ENCODE results near the gene SPDYE6.
A peak's percentile ranks its signal among the peaks of the same experiment; 100 is the strongest.

SPDYE6 gene

DNA sequence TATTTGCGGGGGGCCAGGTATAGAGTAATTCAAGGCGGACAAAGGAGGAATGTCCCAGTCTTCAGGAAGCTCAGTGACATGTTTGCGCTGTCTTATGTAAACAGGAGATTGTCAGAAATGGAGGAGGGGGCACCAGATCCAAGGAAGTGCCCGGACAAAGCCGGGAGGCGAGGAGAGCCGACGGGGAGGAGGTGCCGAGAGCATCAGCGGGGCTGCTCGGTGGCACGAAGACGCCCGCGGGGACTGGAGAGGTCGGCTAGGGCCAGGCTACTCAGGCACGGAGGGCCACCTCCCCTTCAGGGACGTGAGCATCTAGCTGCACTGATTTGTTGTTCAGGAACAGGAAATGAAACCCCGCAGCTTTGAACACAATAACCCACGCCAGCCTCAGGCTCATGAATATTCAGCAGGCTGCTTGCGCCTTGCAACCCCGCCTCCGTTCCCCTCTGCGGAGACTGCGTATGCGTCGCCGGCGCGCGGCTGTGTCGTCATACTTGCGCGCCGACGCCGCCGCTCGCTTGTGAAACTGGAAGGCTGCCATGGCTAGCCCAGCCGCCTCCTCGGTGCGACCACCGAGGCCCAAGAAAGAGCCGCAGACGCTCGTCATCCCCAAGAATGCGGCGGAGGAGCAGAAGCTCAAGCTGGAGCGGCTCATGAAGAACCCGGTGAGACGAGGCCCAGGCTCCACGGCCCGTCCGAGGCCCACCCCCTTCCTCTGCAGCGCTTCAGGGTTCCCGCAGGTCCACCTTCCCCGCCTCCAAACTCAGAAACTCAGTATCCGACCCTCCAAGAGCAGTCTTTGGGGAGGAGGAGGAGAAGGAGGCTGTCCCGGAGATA, 39.8 kb upstream of the SPDYE6 start, which contains the start of gene PRKRIP1:
Gene PRKRIP1 (plus strand): TSS at position 491 of the 837 bp plus-strand sequence. CDS start 49 bp downstream, at position 540.
- peaks cover 25% of the 10 kb centered on the region for H3K36me3 ChIP-seq (ENCODE audit: low read length)
- H2AFZ ChIP-seq (ENCODE audit: low read depth, low read length, severe bottlenecking): no peak within 1 kb of the TSS
- H3K4me3 ChIP-seq (ENCODE audit: insufficient read depth, low read length, poor library complexity, severe bottlenecking): peak within 1 kb of the TSS; percentile 79
- no peaks in the 10 kb centered on the region; the same call in 1 of the 2 replicates for H4K20me1 ChIP-seq (ENCODE audit: low read depth, low read length)
- peak within 1 kb of the TSS; percentile 78 for H3K27ac ChIP-seq (ENCODE audit: low read depth, low read length)
- TF ChIP-seq CTCF (IDR thresholded peaks at IDR 0.05; ENCODE audit: insufficient read depth, low read length, poor library complexity, severe bottlenecking): no peak
- no peak for TF ChIP-seq EZH2phosphoT487 (conservative IDR thresholded peaks at IDR 0.05; ENCODE audit: low read length)
- peak within 1 kb of the TSS; percentile 87 for H3K9ac ChIP-seq (ENCODE audit: low read length)
- H3F3A ChIP-seq (ENCODE audit: insufficient read depth): peaks cover 40% of the 10 kb centered on the region
- no peaks in the 10 kb centered on the region for H3K9me2 ChIP-seq (replicated peaks; ENCODE audit: insufficient read depth, low read length)
- H3K9me3 ChIP-seq (ENCODE audit: insufficient read depth, low read length): no peaks in the 10 kb centered on the region
- H3K4me2 ChIP-seq (ENCODE audit: low read depth, low read length, poor library complexity, severe bottlenecking): peak within 1 kb of the TSS; percentile 82
- no peaks in the 10 kb centered on the region for H3K27me3 ChIP-seq (ENCODE audit: low read length)
- H3K79me2 ChIP-seq (ENCODE audit: insufficient read depth, low read length): peaks cover 12% of the 10 kb centered on the region

DNA sequence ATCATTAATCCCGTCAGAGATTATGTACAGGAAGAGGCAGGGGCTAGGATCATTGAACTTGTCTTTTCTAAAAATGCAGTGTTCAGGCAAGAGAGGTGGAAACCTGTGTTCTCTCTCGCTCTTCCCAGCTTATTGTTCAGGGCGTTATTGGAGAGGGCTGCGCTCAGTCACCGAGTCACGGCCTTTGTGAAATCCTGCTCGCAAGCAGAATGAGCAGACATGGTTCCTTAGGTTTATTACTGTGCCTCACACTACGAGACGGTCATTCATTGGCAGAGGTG, 39.3 kb upstream of the SPDYE6 start:
- Histone ChIP-seq H3K9me3 (ENCODE audit: insufficient read depth, low read length) (no peaks in the 10 kb centered on the region), H3K9ac (ENCODE audit: low read length) (peak overlapping the region; percentile 87), H3K79me2 (ENCODE audit: insufficient read depth, low read length) (peaks cover 12% of the 10 kb centered on the region), H3K27me3 (ENCODE audit: low read length) (no peaks in the 10 kb centered on the region), H3K36me3 (ENCODE audit: low read length) (peaks cover 21% of the 10 kb centered on the region; the same call in 1 of the 2 replicates), H3K9me2 (replicated peaks; ENCODE audit: insufficient read depth, low read length) (no peaks in the 10 kb centered on the region), H3F3A (ENCODE audit: insufficient read depth) (peaks cover 35% of the 10 kb centered on the region), H3K4me3 (ENCODE audit: insufficient read depth, low read length, poor library complexity, severe bottlenecking) (peak overlapping the region; percentile 52), H3K4me2 (ENCODE audit: low read depth, low read length, poor library complexity, severe bottlenecking) (peak overlapping the region; percentile 82), H2AFZ (ENCODE audit: low read depth, low read length, severe bottlenecking) (no peak overlapping the region), H3K27ac (ENCODE audit: low read depth, low read length) (peak overlapping the region; percentile 78), H4K20me1 (ENCODE audit: low read depth, low read length) (no peaks in the 10 kb centered on the region; the same call in 1 of the 2 replicates)
- TF ChIP-seq EZH2phosphoT487 (conservative IDR thresholded peaks at IDR 0.05; ENCODE audit: low read length) (no peak), CTCF (IDR thresholded peaks at IDR 0.05; ENCODE audit: insufficient read depth, low read length, poor library complexity, severe bottlenecking) (no peak)

GRCh38 chr7:102393467-102393866, 37.2 kb upstream of the SPDYE6 start:
- H3K4me2 ChIP-seq (ENCODE audit: low read depth, low read length, poor library complexity, severe bottlenecking): no peak overlapping the region
- H3K9me2 ChIP-seq (replicated peaks; ENCODE audit: insufficient read depth, low read length): no peaks in the 10 kb centered on the region
- peaks cover 41% of the 10 kb centered on the region for H3F3A ChIP-seq (ENCODE audit: insufficient read depth)
- no peaks in the 10 kb centered on the region for H3K27me3 ChIP-seq (ENCODE audit: low read length)
- H3K4me3 ChIP-seq (ENCODE audit: insufficient read depth, low read length, poor library complexity, severe bottlenecking): no peak overlapping the region
- no peak overlapping the region for H2AFZ ChIP-seq (ENCODE audit: low read depth, low read length, severe bottlenecking)
- H3K27ac ChIP-seq (ENCODE audit: low read depth, low read length): no peak overlapping the region
- peaks cover 12% of the 10 kb centered on the region for H3K79me2 ChIP-seq (ENCODE audit: insufficient read depth, low read length)
- no peaks in the 10 kb centered on the region; the same call in 1 of the 2 replicates for H4K20me1 ChIP-seq (ENCODE audit: low read depth, low read length)
- TF ChIP-seq CTCF (IDR thresholded peaks at IDR 0.05; ENCODE audit: insufficient read depth, low read length, poor library complexity, severe bottlenecking) (no peak), EZH2phosphoT487 (conservative IDR thresholded peaks at IDR 0.05; ENCODE audit: low read length) (no peak)
- H3K9me3 ChIP-seq (ENCODE audit: insufficient read depth, low read length): no peaks in the 10 kb centered on the region
- no peak overlapping the region for H3K9ac ChIP-seq (ENCODE audit: low read length)
- H3K36me3 ChIP-seq (ENCODE audit: low read length): peaks cover 13% of the 10 kb centered on the region; the same call in 1 of the 2 replicates

All from SU-DHL-6 (cell line).